ENCODE measurements around the gene TIMP4. TPM values are rescaled to one million over a fixed set of nuclear protein-coding genes. Genes with fewer than 3 reads are reported as not detected.

TIMP4 gene
- total and polyA plus RNA-seq, 4 donors = 0.36 to 1.7 (median 0.76) TPM

DNA sequence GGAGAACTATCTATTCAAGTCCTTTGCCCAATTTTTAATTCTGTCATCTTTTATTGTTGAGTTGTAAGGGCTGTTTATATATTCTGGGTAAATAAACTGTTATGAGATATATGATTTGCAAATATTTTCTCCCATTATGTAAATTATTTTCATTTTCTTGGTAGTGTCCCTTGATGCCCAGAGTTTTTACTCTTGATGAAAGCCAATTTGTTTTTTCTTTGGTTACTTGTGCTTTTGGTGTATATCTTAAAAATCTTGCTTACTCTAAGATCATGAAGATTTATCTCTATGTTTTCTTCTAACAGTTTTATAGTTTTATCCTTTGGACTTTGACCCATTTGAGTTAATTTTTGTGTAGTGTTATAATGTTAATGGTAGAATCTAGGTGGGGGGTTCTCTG lies 44.5 kb downstream of the TIMP4 start (continued):
- TF ChIP-seq, protein P1, sequence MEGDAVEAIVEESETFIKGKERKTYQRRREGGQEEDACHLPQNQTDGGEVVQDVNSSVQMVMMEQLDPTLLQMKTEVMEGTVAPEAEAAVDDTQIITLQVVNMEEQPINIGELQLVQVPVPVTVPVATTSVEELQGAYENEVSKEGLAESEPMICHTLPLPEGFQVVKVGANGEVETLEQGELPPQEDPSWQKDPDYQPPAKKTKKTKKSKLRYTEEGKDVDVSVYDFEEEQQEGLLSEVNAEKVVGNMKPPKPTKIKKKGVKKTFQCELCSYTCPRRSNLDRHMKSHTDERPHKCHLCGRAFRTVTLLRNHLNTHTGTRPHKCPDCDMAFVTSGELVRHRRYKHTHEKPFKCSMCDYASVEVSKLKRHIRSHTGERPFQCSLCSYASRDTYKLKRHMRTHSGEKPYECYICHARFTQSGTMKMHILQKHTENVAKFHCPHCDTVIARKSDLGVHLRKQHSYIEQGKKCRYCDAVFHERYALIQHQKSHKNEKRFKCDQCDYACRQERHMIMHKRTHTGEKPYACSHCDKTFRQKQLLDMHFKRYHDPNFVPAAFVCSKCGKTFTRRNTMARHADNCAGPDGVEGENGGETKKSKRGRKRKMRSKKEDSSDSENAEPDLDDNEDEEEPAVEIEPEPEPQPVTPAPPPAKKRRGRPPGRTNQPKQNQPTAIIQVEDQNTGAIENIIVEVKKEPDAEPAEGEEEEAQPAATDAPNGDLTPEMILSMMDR (IDR thresholded peaks at IDR 0.05; ENCODE audit: low read depth, low read length, missing input control) = no peak
- no peak for TF ChIP-seq GABPA (IDR thresholded peaks at IDR 0.05 in 1 of 2, conservative IDR thresholded peaks at IDR 0.05 in 1 of 2)

DNA sequence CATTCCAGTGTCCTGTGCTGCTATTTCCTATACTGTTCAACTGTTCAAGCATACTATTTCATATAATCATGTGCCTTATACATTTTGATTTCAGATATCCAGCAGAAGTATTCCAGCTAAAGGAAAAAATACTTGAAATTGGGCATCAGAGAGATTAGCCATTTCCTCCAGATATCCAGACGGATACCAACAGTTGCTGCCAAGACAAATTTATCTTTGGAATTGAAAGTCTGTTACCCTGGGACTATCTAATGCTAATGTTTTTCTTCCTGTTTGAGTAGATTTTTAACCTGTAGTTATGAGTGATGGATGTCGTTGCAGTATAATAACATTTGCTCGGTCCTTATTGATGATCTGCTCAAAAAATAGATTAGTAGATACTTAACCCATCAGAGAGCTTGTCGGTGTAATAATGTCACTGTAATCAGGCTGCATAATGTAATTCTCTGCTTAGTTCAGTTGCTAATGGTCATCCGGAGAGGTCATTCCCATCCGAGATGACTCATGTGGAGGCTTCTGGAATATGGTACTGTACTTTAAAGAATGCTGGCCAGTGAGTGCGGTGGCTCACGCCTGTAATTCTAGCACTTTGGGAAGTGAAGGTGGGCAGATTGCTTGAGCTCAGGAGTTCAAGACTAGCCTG lies 51.5 kb downstream of the TIMP4 start:
- Histone ChIP-seq H3K36me3 (ENCODE audit: control insufficient read depth in 4 of 4, insufficient read depth in 3 of 4, low read depth in 1 of 4, low read length in 3 of 4) (no peaks in the 10 kb centered on the region), H3K27me3 (ENCODE audit: control insufficient read depth in 4 of 4, insufficient read depth in 4 of 4, low read length in 3 of 4) (no peaks in the 10 kb centered on the region), H3K4me1 (ENCODE audit: control insufficient read depth in 4 of 4, insufficient read depth in 4 of 4, low read length in 3 of 4) (no peaks in the 10 kb centered on the region), H3K9me3 (ENCODE audit: control insufficient read depth in 4 of 4, low read length in 3 of 4) (no peaks in the 10 kb centered on the region), H3K27ac (ENCODE audit: low read depth in 1 of 2, low read length in 2 of 2) (no peak overlapping the region), H3K9ac (ENCODE audit: low read depth in 1 of 2, low read length in 2 of 2) (no peak overlapping the region), H3K4me3 (ENCODE audit: low read depth in 1 of 3, low read length in 3 of 3) (no peak overlapping the region)
- WGBS = 62% methylated on average over 8 of the region's 8 CpGs
- TF ChIP-seq, protein P2, sequence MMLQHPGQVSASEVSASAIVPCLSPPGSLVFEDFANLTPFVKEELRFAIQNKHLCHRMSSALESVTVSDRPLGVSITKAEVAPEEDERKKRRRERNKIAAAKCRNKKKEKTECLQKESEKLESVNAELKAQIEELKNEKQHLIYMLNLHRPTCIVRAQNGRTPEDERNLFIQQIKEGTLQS (IDR thresholded peaks at IDR 0.05) = no peak
- TF ChIP-seq NR2F2 (IDR thresholded peaks at IDR 0.05) (no peak), FOXA1 (IDR thresholded peaks at IDR 0.05) (no peak), SP1 (IDR thresholded peaks at IDR 0.05) (no peak), JUND (IDR thresholded peaks at IDR 0.05) (no peak), GABPA (IDR thresholded peaks at IDR 0.05 in 1 of 2, conservative IDR thresholded peaks at IDR 0.05 in 1 of 2) (no peak), RAD21 (IDR thresholded peaks at IDR 0.05) (no peak), EGR1 (IDR thresholded peaks at IDR 0.05; ENCODE audit: low read depth in 2 of 2) (no peak), TAF1 (conservative IDR thresholded peaks at IDR 0.05) (no peak), FOXA2 (IDR thresholded peaks at IDR 0.05) (no peak), HNF4A (conservative IDR thresholded peaks at IDR 0.05) (no peak), HNF4G (IDR thresholded peaks at IDR 0.05) (no peak), YY1 (IDR thresholded peaks at IDR 0.05) (no peak), RXRA (IDR thresholded peaks at IDR 0.05) (no peak)
- TF ChIP-seq, protein P3, sequence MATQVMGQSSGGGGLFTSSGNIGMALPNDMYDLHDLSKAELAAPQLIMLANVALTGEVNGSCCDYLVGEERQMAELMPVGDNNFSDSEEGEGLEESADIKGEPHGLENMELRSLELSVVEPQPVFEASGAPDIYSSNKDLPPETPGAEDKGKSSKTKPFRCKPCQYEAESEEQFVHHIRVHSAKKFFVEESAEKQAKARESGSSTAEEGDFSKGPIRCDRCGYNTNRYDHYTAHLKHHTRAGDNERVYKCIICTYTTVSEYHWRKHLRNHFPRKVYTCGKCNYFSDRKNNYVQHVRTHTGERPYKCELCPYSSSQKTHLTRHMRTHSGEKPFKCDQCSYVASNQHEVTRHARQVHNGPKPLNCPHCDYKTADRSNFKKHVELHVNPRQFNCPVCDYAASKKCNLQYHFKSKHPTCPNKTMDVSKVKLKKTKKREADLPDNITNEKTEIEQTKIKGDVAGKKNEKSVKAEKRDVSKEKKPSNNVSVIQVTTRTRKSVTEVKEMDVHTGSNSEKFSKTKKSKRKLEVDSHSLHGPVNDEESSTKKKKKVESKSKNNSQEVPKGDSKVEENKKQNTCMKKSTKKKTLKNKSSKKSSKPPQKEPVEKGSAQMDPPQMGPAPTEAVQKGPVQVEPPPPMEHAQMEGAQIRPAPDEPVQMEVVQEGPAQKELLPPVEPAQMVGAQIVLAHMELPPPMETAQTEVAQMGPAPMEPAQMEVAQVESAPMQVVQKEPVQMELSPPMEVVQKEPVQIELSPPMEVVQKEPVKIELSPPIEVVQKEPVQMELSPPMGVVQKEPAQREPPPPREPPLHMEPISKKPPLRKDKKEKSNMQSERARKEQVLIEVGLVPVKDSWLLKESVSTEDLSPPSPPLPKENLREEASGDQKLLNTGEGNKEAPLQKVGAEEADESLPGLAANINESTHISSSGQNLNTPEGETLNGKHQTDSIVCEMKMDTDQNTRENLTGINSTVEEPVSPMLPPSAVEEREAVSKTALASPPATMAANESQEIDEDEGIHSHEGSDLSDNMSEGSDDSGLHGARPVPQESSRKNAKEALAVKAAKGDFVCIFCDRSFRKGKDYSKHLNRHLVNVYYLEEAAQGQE (IDR thresholded peaks at IDR 0.05) = no peak
- TF ChIP-seq, protein P4, sequence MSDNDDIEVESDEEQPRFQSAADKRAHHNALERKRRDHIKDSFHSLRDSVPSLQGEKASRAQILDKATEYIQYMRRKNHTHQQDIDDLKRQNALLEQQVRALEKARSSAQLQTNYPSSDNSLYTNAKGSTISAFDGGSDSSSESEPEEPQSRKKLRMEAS (IDR thresholded peaks at IDR 0.05) = no peak
- TF ChIP-seq, protein P1 (IDR thresholded peaks at IDR 0.05; ENCODE audit: low read depth, low read length, missing input control) = no peak
- TF ChIP-seq, protein P5, sequence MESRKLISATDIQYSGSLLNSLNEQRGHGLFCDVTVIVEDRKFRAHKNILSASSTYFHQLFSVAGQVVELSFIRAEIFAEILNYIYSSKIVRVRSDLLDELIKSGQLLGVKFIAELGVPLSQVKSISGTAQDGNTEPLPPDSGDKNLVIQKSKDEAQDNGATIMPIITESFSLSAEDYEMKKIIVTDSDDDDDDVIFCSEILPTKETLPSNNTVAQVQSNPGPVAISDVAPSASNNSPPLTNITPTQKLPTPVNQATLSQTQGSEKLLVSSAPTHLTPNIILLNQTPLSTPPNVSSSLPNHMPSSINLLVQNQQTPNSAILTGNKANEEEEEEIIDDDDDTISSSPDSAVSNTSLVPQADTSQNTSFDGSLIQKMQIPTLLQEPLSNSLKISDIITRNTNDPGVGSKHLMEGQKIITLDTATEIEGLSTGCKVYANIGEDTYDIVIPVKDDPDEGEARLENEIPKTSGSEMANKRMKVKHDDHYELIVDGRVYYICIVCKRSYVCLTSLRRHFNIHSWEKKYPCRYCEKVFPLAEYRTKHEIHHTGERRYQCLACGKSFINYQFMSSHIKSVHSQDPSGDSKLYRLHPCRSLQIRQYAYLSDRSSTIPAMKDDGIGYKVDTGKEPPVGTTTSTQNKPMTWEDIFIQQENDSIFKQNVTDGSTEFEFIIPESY (IDR thresholded peaks at IDR 0.05) = no peak
- DNase-seq (ENCODE audit: low spot score) = no peak

Data from liver (tissue), 9 donors.